Cerebellar cortex (tissue), 1 donor: Measurements from ENCODE around the gene DYRK1B.
A peak's percentile ranks its signal among the peaks of the same experiment; 100 is the strongest.

Experiments
- DNase-seq: peaks from one replicate; pipeline ENCODE4 v3.0.0-alpha.2; 2015; ENCODE audit warnings: low spot score

Gene DYRK1B

DNA sequence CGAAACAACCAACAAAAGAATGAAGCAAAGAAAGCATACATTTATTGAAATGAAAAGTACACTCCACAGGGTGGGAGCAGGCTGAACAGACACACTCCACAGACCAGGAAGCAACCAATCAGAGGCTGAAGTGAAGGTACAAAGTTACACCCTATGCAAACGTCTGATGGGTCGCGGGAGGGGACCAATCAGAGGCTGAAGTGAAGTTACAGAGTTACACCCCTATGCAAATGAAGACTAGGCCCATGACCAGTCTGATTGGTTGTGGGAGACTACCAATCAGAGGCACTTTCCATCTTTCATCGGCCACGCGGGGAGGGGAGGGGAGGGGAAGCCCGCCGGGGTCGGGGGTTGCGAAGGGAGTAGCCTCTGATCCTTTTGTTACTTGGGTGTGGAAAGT, 24.6 kb upstream of the DYRK1B start:
- no peak for DNase-seq

DNA sequence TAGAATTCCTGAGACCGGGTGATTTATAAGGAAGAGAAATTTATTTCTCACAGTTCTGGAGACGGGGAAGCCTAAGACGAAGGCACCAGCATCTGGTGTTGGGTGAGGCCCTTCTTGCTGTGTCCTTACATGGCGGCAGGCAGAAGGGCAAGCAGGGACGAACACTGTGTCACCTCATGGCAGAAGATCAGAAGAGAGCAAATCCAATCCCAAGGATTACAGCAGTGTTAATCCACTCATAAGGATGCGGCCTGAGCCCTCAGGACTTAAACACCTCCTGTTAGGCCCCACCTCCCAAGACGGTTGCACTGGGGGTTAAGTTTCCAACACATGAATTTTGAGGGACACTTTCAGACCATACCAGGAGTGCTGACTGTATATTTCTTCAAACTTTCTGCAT, 18.9 kb upstream of the DYRK1B start:
- no peak for DNase-seq

DNA sequence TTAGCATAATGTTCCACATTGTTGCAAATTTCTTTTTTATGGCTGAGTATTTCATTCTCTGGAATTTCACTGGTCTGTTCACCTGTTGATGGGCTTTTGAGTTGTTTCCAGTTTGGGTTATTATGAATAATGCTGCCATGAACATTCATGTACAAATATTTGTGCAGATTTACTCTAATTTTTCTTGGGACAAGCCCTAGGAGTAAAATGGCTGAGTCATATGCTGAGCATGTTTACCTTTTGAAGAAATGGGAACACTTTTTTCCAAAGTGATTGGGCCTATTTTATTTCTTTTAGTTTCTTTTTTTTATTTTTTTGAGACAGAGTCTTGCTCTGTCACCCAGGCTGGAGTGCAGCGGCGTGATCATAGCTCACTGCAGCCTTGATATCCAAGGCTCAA, 16.9 kb upstream of the DYRK1B start:
- DNase-seq = no peak

DNA sequence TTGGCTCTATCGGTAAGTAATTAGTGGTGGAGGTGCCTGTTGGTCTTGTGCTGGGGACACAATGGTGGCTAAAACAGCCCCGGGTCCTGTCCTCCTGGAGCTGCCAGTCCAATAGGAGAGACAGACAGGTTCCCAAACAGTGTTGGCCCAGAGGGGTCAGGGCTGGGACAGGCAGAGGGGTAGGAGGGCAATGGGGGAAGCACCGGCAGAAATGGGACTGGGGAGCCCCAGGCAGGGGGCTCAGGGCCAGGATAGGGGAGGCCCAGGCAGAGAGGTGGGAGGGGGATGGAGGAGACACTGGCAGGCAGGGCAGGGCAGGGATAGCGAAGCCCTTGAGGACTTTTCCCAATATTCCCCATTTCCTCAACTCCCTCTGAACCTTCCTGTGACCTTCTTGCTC, 14.4 kb upstream of the DYRK1B start:
- no peak for DNase-seq

DNA sequence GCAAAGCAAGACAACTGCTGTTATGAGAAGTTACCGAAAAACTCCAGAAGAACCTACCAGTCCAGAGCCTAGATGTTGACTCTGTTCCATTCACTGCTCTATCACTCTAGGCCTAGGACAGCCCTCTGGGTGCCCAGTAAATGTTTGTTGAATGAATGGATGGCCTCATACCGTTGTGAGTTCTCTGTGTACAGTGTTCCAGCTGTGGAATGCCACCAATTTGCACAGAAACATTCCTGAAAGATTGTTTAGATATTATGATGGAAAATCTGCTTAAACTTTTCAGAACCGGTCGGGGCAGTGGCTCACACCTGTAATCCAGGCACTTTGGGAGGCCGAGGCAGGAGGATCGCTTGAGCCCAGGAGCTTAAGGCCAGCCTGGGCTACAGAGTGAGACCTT, 13.6 kb upstream of the DYRK1B start:
- no peak for DNase-seq

DNA sequence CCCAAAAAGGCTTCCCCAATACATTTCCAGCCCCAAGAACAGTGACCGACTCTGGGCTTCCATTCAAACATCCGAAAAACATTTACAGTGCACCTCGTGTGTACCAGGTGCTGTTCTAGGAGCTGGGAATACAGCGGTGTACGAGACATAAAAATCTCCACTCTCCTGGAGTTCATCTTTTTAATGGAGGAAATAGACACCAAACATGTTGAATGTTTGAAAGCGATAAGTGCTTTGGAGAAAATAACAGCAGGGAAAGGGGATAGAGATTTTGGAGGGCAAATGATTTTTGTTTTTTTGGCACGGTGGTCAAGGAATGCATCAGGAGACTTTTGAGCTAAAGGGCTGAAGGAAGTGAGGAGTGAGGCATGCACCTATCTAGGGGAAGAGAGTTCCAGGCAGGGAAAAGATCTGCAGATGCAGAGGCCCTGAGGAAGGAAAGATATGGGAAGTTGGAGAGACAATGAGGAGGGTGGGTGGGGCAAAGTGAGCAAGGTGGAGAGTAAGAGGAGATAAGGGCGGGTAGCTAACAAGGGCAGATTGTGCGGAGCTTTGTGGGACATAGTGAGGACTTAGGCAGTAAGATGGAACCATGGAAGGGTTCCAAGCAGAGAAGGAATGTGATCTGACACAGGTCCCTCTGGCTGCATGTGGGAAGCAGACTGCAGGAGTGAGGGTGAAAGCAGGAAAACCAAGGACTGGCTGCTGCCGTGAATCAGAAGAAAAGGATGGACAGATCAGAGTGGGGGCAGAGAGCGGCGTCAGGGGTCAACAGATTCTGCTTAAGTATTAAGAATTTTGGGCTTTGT, 12.9 kb upstream of the DYRK1B start:
- DNase-seq = peak; percentile 8

DNA sequence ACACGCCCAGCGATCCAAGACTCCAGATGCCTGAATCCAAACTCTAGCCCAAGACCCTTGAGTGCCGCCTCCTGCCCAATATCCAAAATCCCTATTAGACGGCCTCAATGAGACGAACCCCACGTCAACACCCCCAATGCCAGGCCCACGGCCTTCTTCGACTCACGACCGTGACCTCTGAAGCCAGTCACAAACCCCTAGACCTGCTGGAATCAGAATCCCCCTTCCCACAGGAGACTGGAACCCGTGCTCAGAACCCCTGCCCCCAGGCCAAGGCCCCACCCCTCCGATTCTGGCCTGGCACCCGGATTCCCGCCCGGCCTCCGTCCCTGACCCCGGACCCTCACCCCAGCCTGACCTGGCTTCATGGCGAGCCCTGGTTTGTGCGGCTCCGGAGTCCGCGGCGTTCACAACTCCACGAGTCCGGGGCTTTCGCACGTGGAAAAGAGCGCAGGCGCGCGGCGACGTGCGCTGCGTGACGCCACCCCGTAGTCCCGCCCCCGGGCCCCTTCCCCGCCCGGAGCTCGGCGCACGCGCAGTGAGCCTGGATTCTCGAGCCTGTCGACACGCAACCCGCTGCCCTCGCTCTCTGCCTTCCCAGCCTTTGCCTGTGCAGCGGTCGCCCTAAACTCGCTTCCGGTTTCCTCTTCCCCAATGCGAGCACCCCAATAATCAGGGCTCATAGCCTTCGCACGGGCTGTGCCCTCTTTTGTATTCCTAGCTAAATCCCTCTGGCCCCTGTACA, 12.1 kb upstream of the DYRK1B start, which contains the start of gene FBL:
Gene FBL (minus strand): TSS at position 447 of the 745 bp plus-strand sequence. CDS start 79 bp downstream, at position 368.
- peak; percentile 89 for DNase-seq

DNA sequence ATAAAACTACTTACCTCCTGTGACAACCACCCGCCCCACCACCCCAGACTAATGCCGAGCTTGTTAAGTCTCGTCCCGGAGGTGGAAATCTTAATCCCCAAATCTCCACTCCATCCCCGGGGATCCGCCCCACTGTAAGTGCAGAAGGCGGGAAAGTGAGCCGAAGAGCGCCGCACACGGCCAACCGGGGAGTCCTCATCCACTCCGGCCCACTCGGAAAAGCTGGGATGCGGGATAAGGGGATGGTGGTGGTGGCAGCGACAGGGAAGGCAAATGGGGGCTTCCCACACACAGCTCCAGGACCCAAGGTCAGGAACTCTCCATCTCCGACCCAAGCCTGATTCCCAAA, 11.6 kb upstream of the DYRK1B start:
- no peak for DNase-seq

DNA sequence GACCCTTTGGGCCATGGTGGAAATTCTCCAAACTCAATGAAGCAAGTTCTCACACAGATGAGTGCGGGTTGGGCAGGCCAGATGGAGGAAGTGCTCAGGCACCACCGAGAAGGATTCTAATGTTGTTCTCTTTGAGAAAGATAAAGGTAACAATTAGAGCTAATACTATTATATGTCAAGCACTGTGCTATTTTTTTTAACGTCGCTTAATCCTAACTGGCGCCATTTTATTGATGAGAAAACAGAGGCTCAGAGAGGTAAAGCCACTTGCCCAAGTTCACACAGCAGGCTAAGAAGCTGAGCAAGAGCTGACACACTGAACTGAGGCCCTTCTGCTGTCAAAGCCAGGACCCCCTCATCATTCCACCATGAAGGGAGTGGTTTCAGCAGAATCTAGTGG, 11.2 kb upstream of the DYRK1B start:
- DNase-seq = no peak

DNA sequence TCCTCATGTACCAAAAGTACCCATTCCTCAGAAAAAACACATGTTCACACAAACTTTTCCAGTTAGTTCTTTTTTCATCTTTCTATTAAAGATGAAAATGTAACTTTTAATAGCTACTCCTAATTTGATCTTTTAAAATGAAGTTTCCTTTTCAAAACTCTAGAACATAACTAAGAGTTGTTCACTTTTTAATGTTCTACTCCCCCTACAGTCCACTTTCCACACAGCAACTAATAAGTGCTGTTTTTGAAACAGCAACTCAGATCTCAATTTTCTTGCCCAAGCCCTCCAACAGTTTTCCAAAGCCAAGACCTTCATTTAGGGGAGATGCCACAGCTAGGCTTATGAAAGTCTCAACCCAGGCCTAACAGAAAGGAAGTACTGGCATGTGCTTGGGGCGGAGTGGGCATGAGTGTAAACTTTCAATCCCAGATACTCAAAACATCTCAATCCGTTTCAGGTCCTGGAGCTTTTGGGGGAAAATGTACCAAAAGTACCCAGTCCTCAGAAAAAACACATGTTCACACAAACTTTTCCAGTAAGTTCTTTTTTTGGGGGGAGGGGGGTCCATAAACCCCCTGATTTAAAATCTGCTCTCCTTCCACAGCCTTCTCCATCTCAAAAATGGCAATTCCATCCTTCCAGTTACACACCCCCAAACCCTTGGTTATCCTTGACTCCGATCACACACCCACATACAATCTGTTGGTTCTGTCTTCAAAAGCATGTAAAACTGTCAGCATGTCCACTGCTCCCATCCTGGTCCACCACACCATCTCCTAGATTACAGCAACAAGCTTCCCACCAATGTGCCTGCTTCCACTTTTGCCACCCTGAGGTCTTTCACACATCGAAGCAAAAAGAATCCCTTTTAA, 10.2 kb upstream of the DYRK1B start:
- peak; percentile 53 for DNase-seq

DNA sequence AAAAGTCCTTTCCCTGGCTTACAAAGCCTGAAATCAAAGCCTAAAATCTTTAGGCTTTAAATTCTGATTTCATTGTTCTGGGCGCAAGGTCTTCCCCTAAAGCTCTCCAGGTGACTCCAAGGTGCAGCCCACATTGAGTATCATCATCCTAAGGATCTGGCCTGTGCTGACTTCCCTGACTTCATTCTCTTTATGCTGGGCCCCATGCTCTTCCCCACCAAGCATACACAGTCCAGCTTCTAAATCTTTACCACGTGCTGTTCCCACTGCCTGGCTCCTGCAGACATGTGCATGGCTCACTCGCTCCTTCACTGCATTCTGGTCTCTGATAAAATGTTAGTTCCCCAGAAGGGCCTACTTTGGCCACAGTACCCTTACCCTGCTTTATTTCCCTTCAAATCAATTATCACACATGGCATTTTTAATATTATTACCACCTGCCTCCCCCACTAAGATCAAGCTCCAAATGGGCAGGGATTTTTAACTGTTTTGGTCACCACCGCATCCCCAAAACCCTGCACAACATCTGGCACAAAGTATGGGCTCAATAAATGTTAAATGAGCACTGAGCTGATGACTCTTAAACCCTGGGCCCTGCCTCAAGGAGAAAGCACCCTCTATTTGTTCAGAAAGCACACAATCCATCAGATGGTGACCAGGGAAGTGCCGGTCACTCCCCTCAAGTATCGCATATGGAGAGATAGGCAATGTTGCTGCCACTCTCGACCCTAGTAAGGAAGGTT, 8.9 kb upstream of the DYRK1B start:
- no peak for DNase-seq

DNA sequence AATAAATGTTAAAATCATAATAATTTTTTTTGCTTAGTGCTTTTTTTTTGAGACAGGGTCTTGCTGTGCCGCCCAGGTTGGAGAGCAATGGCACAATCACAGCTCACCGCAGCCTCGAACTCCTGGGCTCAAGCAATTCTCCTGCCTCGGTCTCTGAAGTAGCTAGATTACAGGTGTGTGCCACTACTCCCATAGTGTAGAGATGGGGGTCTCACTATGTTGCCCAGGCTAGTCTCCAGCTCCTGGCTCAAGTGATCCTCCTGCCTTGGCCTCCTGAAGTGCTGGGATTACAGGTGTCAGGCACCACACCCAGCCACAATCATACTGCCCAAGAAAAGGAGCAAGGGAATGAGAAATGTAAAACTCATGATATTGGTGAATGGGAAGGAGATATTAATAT, 7.1 kb upstream of the DYRK1B start:
- no peak for DNase-seq

DNA sequence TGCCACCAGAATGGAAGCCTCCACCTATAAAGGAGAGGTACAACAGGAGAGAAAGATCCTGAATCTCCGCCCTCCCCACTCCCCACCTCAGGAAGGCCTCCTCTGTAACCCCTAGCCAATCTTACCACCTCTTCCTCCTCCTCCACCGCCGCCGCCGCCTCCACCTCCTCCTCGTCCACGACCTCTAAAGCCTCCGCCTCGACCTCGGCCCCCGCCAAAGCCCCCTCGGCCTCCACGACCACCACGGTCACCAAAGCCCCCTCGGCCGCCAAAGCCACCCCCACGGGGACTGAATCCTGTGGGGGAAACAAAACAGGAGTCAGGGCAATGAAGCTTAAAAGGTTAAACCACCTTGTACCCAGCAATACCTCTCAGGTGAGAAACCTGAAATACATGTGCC, 6.5 kb upstream of the DYRK1B start:
- DNase-seq = no peak

DNA sequence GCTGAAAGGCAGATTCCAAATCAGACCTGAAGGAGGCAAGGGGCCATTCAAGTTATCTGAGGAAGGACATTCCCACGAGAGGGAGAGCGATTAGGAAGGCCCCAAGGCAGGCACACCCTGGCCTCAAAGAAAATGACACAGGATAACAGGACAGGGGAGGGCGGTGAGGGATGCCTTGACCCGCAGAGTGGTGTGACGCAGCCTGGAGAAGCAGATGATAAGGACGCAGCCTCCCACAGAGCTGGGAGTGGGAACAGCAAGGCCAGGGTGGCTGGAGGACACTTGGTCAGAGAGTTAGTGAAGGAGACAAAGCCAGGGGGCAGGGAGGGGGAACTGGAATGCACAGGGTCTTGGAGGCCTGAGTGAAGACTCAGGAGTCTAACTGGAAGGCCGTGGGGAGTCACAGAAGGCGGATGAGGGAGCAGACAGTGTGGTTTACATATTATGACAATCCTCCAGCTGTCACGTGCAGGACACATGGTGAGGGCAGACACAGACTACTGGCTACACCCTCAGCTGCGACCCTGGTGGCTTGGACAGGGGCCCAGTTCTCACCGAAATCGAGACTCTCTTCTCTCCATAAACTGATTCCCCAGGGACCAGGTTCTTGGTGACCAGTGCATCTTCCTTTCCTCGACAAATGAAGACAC, 5.8 kb upstream of the DYRK1B start:
- no peak for DNase-seq

DNA sequence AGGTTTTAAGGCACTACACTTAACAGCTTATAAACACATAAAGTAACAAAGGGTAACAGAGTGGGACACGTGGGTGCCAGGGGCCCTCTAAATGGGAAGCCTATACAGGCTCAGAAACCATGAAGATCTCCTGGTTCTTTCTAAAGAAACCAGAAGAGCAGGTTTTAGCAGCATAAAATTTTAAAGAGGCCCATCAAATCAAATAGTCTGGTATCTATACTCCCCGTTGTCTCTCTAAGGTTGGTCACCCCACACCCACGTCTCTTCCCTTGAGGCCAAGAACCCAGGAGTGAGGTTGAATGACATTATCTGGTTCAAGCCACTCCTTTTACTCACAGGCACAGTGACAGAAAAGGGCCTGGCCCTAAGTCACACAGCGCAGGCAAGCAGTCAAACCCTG, 4.6 kb upstream of the DYRK1B start:
- DNase-seq = no peak

DNA sequence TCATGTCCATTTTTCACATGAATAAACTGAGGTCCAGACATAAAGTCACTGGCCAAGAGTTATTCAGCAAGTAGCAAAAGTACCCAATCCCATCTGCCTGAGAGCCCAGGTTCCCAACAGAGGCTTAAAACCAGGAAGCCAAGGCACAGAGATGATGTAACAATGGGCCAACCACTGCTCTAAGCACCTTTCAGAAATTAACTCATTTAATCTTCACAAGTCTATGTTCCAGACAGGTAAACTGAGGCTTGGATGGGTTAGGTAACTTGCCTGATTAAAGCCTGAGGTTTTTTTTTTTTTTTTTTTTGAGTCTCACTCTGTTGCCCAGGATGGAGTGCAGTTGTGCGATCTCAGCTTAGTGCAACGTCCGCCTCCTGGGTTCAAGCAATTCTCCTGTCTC, 4.0 kb upstream of the DYRK1B start:
- no peak for DNase-seq

DNA sequence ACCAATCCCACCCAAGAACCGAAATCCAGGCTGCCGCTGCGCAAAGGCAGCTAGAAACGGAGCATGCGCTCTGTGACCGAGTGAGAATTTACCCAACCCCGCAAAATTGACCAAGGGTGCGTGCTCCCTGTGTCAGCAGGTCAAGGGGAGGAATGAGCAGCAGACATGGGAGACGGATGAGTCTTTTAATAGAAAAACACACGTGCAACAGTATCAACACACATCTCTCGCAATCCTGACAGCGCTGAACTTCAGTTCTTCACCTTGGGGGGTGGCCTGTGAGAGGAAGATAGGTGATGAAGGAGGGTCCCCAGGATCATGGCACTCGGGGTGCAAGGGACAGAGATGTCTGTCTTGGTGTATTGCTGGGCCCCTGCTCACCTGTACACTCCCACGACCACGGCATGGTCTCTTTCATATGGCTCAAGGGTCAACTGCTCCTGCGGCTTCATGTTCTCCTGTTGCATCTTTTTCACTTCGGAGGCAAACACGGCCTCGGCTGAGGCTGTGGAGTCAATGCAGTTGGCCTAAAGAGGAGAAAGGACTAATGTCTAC, 402 bp upstream of the DYRK1B start:
- DNase-seq = no peak

DNA sequence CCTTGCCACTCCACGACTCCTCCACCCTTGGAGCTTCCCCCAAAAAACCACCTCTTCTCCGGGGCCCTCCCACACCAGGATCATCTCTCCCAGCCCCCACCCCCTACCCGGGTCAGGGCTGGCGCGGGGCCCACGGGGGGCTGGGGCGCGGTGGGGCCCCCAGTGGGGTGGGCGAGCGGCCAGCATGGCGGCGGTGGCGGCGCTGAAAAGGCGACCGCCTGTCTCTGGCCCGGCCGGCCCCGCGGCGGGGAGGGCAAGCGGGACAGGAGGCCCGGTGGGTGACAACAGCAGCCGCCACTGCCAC, 850 bp downstream of the DYRK1B start:
- DNase-seq = no peak

DNA sequence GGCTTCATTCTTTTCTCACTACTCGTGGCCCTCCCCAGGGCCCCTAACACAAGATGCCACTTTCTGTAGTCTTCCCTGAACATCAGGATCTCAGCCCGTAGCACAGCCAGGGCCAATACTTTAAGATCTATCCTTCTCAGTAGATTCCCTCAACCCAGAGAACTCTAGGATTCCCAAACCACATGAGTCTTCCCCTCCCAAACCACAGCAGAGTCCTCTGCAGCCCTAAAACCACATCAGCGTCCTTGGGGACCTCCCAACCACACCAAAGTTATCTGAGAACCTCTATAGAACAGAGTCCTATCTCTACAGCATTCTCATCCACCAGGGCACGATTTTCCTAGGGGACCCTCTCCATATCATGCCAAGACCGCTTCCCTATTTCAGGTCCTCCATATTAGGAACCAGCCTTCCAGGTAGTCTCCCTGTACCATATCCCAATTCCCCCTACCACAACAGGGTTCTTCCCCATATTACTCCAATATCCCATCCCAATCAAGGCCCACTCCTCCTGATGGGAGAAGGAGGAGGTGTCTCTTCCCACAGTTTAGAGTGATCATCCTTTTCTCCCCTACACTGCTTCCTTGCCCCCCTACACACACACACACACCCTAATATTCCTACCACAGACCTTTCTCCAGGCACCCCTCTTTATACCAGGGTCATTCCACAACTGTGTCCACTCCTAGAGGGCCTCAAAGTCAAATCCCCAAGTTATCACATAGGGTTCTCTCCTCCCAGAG, 1.4 kb downstream of the DYRK1B start:
- no peak for DNase-seq

DNA sequence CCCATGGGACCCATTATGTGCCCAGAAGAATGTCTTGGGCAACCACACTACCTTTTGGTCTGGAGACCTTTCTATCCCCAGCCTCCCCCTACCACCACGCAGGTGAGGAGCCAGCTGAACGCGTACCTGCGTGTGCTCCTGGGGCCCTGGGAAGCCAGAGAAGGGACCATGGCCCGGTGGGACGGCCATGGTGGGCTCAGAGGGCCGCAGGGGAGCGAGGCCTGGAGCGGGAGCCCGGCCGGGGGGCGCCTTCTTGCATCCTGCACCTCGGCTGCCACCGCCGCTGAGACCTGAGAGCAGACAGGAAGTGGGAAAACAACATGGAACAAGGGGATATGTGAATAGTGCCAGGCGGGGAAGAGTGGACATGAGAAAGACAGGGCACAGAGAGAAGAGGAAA, 2.3 kb downstream of the DYRK1B start:
- no peak for DNase-seq

DNA sequence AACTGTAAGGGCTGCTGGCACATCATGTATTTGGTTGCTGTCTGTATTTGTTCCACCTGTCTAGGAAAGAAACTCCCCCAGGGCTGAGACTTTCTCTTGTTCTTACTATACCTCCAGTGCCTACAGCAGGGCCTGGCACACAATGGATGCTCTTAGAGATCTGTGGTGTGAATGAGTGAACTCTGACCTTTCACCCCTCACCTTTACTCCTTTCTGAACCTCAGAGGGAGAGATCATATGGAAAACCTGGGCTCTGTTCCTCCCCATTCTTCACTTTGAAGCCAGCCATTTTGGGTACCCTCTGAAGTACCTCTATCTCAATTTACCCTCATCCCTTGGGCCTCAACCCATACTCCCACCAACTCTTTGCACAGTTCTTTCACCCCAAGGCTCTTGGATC, 3.1 kb downstream of the DYRK1B start:
- DNase-seq = no peak
